ENCODE measurements around the gene SP4. TPM values are rescaled to one million over a fixed set of nuclear protein-coding genes. Genes with fewer than 3 reads are reported as not detected.

Gene SP4
- total and polyA plus RNA-seq, 2 experiments from 2014 or later: 11.9 to 41.6 TPM

- Histone ChIP-seq H4K20me1 (replicated peaks; ENCODE audit: insufficient read depth) (no peaks in the 10 kb centered on the region), H3K27ac (ENCODE audit: low read depth) (no peak overlapping the region), H3K36me3 (ENCODE audit: insufficient read depth) (no peaks in the 10 kb centered on the region), H3K27me3 (ENCODE audit: insufficient read depth) (peaks cover 30% of the 10 kb centered on the region), H3K4me1 (ENCODE audit: insufficient read depth) (peaks cover 60% of the 10 kb centered on the region), H3K9me2 (ENCODE audit: insufficient read depth) (no peaks in the 10 kb centered on the region), H3K4me2 (peak overlapping the region; percentile 78), H3K79me2 (replicated peaks; ENCODE audit: insufficient read depth) (no peaks in the 10 kb centered on the region), H3K4me3 (peak overlapping the region; percentile 59), H2AFZ (peak overlapping the region; percentile 85), H3F3A (replicated peaks; ENCODE audit: low read depth) (0 out of 2 replicates have a peak, but pooled peaks cover 7% of the 10 kb centered on the region)
- peak overlapping the region; percentile 67 for H3K4me3 Mint-ChIP-seq
- peak; percentile 55 for DNase-seq (ENCODE audit: low spot score)
- H3K9me3 Mint-ChIP-seq: peaks cover 3% of the 10 kb centered on the region; the same call in 1 of the 3 replicates
- H3K27ac Mint-ChIP-seq: no peak overlapping the region
- peaks cover 13% of the 10 kb centered on the region for H3K27me3 Mint-ChIP-seq (ENCODE audit: insufficient read depth, low read depth, poor library complexity)
- no peaks in the 10 kb centered on the region for H3K36me3 Mint-ChIP-seq (ENCODE audit: low read depth)
- ATAC-seq: peak; percentile 39
- peaks cover 44% of the 10 kb centered on the region for H3K4me1 Mint-ChIP-seq
- TF ChIP-seq EZH2phosphoT487 (IDR thresholded peaks at IDR 0.05; ENCODE audit: unreplicated experiment): no peak
- TF ChIP-seq ZNF462 (CRISPR knock-in tag; IDR thresholded peaks at IDR 0.05): no peak
- no peak for TF ChIP-seq ETS1 (IDR thresholded peaks at IDR 0.05)
- no peak for TF ChIP-seq CTCF (conservative IDR thresholded peaks at IDR 0.05; ENCODE audit: low read depth in 2 of 2)
- no peak for TF ChIP-seq REST (IDR thresholded peaks at IDR 0.05; ENCODE audit: unreplicated experiment)
- no peak for TF ChIP-seq POLR2AphosphoS5 (IDR thresholded peaks at IDR 0.05; ENCODE audit: low read depth)
- TF ChIP-seq JUNB (IDR thresholded peaks at IDR 0.05; ENCODE audit: unreplicated experiment): no peak
- TF ChIP-seq NANOG (IDR thresholded peaks at IDR 0.05; ENCODE audit: borderline replicate concordance): no peak
- no peak for TF ChIP-seq ZNF114 (CRISPR knock-in tag; IDR thresholded peaks at IDR 0.05)
- TF ChIP-seq ZNF331 (CRISPR knock-in tag; IDR thresholded peaks at IDR 0.05; ENCODE audit: low read depth): no peak
- no peak for TF ChIP-seq STAT1 (IDR thresholded peaks at IDR 0.05; ENCODE audit: unreplicated experiment)
- no peak for TF ChIP-seq EZH2 (IDR thresholded peaks at IDR 0.05; ENCODE audit: low read depth, unreplicated experiment)
- no peak for TF ChIP-seq CREB1 (CRISPR knock-in tag; IDR thresholded peaks at IDR 0.05; ENCODE audit: low read depth)
Observed at GRCh38 chr7:21543528-21544302, 115.8 kb downstream of the SP4 start.
